Limb (tissue), 2 donors: ENCODE data around the gene EIF4G2.
"Not testable (repeated sequence)": the region's sequence is repeated elsewhere in the genome, so short reads cannot be mapped to it uniquely, and the experiment has no call there.

Experiments
- DNase-seq, 2 donors: peaks; one replicate each; pipeline ENCODE4 v3.0.0-alpha.2; 2016; ENCODE audit errors: extremely low spot score in 2 of 2

The EIF4G2 gene

DNA sequence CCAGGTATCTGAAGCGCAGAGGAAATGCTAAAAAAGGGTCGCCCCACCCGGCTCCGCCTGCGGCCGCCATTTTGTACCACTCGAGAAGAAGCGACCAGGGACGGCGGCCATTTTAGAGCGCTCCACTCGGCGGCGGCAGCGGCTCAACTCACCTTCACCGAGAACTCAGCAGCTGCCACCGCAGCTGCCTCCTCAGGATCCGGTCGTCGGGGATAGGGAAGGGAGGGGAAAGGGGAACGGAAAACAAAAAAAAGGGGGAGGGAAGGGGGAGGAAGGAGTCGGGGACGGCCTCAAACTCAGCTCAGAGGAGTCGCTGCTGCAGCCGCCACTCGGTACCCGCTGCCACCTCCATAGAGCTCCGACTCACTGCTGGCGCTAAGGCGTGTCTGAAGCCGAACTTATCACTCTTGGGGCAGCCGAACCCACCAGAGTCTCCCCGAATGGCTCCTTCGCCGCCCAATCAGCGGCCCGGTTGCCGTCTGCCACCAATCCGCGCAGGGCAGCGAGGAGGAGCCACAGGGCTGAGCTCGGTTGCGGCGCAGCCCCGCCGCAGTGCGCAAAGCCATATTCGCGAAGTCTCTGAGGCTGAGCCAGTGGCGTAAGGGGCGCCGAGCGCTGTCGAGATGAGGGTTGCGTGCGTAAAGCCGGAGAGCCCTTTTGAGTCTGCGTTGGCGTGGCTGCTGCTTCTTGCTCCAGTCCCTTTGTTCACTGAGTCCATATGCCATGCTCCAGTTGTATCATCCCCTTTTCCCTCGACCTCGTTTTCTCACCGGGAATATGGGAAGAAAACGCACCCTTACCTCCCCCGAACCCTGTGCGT is at the start of gene EIF4G2:
TSS of gene EIF4G2 (minus strand) at position 374 of the 820 bp plus-strand sequence.
- peak; percentile 99 for DNase-seq

DNA sequence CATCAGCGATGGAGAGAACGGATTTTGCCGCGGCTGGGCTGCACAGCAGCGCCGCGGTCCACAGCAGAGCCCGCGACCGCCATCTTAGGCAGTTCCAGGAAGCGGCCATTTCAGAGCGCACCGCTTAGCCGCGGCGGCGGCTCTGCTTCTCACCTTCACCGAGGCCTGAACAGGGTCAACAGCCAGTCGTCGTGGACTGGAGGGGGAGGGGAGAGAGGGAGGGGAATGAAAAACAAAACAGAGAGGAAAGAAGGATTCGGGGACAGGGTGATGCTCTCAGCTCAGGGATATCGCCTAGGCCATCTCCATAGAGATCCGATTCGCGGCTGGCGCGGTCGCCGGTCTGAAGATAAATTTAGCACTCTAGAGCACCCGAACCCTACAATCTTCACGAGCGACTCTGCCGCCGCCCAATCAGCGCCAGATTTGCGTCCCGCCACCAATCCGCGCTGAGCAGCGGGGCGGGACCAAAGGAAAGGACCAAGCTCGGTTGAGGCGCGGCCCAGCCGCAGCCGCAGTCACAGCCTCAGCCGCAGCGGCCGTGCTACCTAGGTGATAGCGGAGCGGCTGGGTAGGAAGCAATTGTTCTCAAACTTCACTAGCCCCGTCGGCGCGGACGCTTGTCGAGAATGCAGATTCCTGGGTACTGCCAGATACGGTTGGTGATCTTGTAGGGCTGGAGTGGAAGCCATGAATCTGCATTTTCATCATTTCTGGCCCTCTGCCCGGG is 49.1 kb upstream of the EIF4G2 start, which contains the start of gene ZBED5:
TSS of gene ZBED5 (minus strand) at position 345 of the 730 bp plus-strand sequence. CDS start 3,108 bp downstream, outside the sequence.
- DNase-seq: peak; percentile 98

DNA sequence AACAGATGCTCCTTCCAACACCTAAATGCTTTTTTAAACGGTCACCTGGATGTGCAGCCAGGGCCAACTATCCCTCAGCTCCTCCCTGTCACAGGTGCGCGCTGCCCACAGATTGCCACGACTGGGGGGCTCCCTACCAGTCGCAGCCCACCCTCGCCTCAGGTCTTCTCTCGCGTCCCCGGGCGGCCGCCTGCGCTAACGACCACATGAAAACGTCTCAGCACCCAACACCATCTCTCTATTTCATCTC is 48.7 kb upstream of the EIF4G2 start:
- DNase-seq: no peak

DNA sequence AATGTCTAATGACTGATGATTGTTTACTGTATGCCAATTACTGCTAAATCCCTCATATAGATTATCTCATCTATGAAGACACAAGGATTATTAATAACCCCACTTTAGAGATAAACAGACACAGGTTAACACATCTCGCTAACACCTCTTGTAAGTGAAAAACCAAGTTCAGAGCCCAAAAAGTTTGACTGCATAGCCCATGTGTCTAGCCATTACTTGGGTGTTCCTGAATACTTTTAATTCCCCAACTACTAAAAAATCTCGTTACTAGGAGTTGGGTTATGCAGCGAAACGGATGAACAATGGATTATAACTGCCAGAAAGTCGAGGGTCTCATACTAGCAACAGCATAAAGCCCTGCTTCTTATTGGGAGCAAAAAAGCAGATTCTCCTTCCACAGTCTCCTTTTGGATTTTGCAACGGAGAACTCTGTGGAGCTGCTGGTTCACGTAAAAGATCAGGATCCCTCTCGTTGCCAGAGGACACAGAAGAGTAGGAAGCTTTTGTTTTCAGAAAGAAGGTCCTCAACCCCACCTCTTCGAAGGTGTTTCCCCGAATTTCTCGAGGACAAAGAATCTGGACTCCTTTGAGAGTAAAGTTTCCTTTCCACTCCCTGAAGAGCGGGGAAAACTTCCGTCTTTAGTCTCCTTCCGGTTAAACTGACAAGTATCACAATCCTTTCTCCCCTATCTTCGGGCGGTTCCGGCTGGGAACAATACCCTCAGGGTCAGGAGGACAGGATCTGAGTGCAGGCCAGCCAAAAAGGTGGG is 48.1 kb upstream of the EIF4G2 start:
- DNase-seq: peak in 1 of 2 donors; percentile 22

DNA sequence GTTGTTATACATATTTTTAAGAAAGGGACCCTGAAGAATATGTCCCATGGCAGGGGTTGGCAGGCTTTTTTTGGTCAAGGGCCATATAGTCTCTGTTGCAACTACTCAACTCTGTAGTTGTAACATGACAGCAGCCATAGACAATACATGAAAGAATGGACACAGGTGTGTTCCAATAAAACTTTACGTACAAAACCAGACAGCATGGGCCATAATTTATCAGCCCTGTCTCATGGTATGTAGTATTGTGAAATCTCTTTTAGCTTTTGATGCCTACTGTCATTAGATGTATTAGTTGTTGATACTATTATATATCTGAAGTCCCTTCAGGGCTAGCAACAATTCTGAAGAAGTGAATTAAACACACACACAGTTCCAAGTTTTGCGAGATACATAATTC is 46.6 kb upstream of the EIF4G2 start:
- DNase-seq: no peak

DNA sequence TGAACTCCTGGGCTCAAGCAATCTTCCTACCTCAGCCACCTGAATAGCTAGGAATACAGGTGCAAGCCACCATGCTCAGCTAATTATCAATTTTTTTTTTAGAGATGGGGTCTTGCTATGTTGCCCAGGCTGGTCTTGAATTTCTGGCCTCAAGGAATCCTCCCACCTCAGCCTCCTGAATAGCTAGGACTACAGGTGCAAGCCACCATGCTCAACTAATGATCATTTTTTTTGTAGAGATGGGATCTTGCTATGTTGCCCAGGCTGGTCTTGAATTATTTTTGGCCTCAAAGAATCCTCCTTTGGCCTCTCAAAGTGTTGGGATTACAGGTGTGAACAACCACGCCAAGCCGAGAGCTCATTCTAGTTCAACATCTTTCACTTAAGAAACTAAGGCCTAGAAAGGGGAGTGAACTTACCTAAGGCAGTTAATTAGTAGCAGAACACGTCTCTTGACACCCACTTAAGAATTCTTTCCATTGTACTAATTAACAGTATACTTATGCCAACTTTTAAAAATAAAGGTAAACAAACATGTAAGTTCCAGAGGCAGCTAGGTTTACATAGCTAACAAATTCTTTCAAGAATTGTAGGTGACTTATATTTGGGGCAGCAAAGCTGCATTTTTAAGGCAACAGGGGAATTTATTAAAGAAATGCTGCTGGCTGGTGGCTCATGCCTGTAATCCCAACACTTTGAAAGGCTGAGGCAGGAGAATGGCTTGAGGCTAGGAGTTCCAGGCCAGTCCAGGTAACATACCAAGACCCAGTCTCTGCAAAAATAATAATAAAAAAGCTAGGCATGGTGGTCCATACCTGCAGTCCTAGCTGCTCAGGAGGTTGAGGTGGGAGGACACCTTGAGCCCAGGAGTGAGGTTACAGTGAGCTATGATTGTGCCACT is 39.5 kb upstream of the EIF4G2 start:
- no peak for DNase-seq

DNA sequence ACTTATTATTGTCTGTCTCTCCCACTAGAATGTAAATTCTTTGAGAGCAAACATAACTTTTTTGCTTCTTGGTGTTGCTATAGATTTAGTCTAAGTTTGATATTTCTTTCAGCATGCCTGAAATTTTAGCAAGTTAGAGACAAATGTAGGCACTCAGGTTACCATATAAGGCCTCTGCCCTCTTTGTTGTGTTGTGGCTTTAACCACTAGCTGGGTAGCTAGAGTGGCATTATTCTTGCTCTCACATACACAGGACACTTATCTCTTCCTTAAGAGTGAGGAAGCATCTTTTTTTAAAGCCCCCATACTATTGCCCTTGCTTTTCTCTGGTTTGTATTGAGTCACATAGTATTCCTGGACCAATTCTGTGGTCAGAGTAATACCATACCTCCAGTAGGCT is 37.9 kb upstream of the EIF4G2 start:
- DNase-seq: no peak

DNA sequence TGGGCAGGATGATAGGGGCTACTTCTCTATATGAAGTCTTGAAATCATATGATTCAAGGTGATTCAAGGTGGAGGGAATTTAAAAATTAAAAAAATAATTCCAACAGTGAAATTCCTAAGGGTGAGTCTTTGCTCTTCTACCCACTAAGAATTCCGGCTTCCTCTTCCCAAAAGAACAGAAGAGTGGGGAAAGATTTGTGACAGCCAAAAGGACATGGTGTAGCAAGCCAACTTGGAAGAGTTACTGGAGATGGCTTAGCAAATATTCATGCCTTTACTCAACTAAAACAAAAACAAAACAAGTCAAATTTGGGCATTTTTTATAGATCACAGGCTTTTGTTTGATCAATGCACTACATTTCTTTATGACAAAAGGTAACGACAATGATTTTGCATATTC is 36.9 kb upstream of the EIF4G2 start:
- no peak for DNase-seq

DNA sequence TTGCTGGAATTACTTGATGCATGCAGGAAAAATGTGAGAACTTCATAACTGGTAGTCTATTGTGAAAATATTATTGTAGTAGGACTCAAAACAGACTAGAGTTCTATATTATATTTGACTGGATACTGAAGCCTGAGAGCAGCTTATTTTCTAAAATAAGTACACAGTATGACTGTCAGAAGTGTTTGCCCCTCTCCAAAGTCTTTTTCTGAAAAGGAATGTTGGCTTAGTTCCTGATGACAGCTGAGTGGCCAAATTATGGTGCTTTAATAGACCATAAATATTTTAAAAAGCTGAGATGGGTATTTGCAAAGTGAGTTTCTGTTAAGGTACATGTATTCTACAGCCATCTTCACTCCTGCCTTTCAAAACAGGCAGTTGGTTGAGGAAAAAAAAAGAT is 36.1 kb upstream of the EIF4G2 start:
- no peak for DNase-seq

DNA sequence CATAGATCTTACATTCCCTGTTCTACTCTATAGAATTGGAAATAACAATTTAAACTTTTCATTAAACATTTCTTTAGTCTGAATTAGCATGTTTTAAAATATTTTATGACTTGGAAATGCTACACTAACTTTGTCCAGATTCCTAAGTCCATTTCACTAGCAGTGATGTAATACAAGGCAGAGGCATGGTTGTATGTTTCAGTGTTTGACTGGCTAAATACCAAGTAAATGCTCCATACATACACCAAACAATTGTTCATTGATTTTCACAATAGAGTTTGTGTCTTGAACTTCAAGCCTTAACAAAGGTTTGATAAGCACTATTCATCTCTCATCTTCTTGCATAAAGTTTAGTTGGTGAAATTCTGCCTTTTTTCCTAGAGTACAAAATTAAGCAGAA is 35.6 kb upstream of the EIF4G2 start:
- no peak for DNase-seq

DNA sequence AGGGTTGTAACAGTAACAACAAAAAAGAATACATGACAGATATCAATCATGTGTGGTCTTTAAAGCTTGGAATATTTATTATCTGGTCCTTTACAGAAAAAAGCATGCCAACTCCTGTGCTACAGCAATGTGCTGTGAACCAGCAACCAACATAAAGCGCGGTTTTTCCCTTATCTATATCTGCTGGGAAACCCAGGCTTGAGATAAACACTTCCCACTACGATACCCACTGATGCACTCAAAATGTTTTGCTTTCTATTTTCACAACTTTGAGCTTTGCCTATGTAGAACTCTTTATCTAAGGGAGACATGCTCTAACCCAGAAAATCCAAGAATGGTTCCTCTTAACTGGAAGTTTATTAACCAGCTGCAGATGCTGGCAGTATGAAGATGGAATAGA is 30.2 kb upstream of the EIF4G2 start:
- no peak for DNase-seq

DNA sequence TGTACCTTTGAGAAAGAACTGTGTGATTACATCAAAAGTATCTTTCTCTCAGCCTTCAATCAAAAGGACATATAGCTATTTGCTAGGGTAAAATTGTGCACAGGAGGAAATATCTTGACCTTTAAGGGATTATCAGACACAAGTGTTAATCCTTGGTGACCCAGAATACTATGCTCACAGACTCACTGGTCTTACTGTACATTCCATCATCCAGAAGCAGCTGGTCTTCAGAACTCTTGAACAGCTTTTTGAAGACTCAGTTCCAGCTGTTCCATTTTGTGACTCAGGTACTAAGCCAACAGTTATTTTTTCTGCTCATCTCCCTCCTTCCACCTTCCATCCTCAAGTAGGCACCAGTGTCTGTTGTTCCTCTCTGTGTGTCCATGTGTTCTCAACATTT is 29.4 kb upstream of the EIF4G2 start:
- no peak for DNase-seq

DNA sequence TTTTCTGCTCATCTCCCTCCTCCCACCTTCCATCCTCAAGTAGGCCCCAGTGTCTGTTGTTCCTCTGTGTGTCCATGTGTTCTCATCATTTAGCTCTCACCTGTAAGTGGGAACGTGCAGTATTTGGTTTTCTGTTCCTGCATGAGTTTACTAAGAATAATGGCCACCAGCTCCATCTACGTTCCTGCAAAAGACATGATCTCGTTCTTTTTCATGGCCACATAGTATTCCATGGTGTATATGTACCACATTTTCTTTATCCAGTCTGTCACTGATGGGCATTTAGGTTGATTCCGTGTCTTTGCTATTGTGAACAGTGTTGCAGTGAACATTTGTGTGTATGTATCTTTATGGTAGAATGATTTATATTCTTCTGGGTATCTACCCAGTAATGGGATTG is 28.2 kb upstream of the EIF4G2 start:
- DNase-seq: not testable (repeated sequence)

DNA sequence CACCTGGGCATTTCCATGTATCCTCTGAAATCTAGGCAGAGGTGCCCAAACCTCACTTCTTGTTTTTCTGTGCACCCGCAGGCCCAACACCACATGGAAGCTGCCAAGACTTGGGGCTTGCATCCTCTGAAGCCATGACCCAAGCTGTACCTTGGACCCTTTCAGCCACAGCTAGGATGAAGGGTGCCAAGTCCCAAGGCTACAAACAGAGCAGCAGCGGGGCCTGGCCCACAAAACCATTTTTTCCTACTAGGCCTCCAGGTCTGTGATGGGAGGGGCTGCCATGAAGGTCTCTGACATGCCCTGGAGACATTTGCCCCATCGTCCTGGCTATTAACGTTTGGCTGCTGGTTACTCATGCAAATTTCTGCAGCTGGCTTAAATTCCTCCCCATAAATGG is 20.4 kb upstream of the EIF4G2 start:
- DNase-seq: no peak

DNA sequence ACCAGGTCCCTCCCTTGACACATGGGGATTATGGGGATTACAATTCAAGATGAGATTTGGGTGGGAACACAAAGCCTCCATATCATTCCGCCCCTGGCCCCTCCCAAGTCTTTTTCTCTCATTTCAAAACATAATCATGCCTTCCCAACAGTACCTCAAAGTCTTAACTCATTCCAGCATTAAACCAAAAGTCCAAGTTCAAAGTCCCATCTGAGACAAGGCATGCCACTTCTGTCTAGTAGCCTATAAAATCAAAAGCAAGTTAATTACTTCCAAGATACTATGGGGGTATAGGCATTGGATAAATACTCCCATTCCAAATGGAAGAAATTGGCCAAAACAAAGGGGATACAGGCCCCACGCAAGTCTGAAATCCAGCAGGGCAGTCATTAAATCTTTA is 19.7 kb upstream of the EIF4G2 start:
- DNase-seq: no peak

DNA sequence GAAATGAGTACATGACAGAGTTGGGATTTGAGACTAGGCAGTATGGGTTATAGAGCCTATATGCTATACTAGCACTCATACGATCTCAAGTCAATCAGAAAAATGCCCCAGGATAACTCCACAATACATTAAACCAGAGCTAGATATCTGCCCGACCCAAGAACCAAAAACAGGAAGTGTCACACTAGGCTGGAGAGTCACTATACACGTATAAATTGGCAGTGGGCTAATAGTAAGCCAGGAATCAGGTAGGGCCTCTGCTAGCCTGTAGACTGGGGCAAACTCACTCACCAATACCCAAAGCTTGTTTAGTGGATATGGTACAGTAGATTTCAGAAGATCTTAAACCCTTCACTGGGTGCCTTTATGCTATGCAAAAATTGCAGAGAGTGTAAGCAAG is 16.2 kb upstream of the EIF4G2 start:
- DNase-seq: no peak

DNA sequence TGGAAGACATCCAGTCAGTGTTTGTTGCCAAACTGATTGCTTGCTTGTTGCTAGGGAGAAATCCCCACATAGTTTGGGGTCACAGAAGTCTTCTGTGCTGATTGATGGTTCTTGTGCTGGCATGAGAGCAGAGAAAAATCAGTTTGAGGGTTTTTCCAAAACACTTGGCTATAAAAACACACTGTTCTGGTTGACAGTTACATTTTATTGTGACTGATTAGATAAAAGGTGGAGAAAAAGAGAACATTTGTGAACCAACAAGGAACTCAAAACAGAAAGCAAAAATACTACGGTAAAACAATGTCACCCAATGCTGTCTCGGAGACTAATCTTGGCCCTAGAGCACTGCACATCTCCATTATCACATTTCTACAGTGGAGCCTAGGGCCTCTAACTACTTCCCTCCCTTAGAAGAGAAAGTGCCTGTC is 14.4 kb upstream of the EIF4G2 start:
- no peak for DNase-seq

DNA sequence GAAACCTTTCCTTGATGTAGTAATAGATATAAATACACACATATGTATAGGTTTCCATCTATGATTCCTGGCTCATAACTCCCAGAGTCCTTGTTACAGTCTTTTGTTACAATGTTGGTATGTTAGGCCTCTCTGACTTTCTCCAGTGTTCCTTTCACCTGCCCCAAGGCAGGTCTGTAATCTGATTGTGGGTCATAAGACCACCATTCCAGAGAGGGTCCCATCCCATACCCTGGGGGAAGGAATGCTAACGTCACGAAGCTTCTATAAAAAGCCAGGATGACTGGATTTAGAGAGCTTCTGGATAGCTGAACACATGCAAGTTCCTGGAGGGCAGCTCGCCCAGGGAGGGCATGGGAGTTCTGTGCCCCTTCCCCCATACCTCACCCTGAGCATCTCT is 13.8 kb upstream of the EIF4G2 start:
- DNase-seq: not testable (repeated sequence)

DNA sequence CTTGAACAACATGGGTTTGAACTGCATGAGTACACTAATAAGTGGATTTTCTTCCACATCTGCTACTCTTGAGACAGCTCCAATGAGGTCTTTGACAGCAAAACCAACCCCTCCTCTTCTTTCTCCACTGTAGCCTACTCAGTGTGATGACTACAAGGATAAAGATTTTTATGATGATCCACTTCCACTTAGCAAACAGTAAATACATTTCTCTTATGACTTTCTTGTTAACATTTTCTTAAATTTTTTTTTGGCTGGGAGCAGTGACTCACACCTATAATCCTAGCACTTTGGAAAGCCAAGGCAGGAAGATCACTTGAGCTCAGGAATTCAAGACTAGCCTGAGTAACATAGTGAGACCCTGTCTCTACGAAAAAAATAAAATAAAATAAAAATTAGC is 9.9 kb upstream of the EIF4G2 start:
- no peak for DNase-seq

DNA sequence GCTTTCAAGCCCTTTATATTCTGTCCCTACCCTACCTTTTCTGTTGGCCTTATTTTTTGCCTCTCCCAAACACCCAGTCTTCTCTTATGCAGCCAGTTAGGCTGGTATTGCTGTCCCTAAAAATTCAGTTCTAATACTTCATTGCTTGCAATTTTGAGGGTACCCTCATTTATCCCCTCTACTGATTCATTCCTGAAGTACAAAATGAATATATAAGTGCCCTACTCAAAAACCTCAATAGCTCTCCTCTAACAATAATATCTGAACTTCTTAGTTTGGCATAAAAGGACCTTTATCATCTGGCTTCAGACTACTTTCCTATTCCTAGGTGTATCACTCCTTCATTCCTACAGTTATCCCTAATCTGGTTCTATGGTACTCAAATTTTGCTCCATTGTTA is 5.2 kb upstream of the EIF4G2 start:
- DNase-seq: no peak
